Mucosa of rectum (tissue), 2 donors: ENCODE measurements around the gene OVCA2.
A peak's percentile ranks its signal among the peaks of the same experiment; 100 is the strongest.

Source experiments
- H3K27ac ChIP-seq, 2 donors: one replicate each; pipeline ENCODE4 v1.7.0; 2013; ENCODE audit warnings: inconsistent platforms in 2 of 2, low read depth in 2 of 2, low read length in 2 of 2
- H3K27me3 ChIP-seq, 2 donors: one replicate each; pipeline ENCODE4 v1.7.0; 2013; ENCODE audit warnings: low read length in 2 of 2; ENCODE audit not compliant: control insufficient read depth in 2 of 2, insufficient read depth in 2 of 2
- H3K36me3 ChIP-seq, 2 donors: one replicate each; pipeline ENCODE4 v1.7.0; 2013; ENCODE audit warnings: low read length in 2 of 2; ENCODE audit not compliant: control insufficient read depth in 2 of 2, insufficient read depth in 2 of 2
- H3K4me1 ChIP-seq, 2 donors: one replicate each; pipeline ENCODE4 v1.7.0; 2013; ENCODE audit warnings: low read length in 2 of 2, mild to moderate bottlenecking in 1 of 2; ENCODE audit not compliant: control insufficient read depth in 2 of 2, insufficient read depth in 2 of 2
- H3K4me3 ChIP-seq, 2 donors: one replicate each; pipeline ENCODE4 v1.7.0; 2013; ENCODE audit warnings: low read length in 2 of 2
- H3K9ac ChIP-seq, 2 donors: one replicate each; pipeline ENCODE4 v1.7.0; 2013; ENCODE audit warnings: low read length in 2 of 2, low read depth in 1 of 2, mild to moderate bottlenecking in 1 of 2
- H3K9me3 ChIP-seq, 2 donors: one replicate each; pipeline ENCODE4 v1.7.0; 2013; ENCODE audit warnings: low read length in 2 of 2; ENCODE audit not compliant: control insufficient read depth in 2 of 2
- donor health status: healthy.
- donor health status: Normal muscosa, but diverticular disease.

Gene OVCA2

GRCh38 chr17:2023692-2024571 lies 17.9 kb upstream of the OVCA2 start:
- peaks cover 21 to 24% of the 10 kb centered on the region in 2 donors for H3K27me3 ChIP-seq
- H3K4me3 ChIP-seq, result peak overlapping the region; percentile 17 to 41
- H3K4me1 ChIP-seq, result peaks cover 5 to 15% of the 10 kb centered on the region in 2 donors
- H3K36me3 ChIP-seq, result no peaks in the 10 kb centered on the region
- no peak overlapping the region for H3K9ac ChIP-seq
- no peaks in the 10 kb centered on the region for H3K9me3 ChIP-seq
- H3K27ac ChIP-seq, result no peak overlapping the region

- Histone ChIP-seq H3K4me3 (peak overlapping the region; percentile 41 to 53), H3K27me3 (peaks cover 19 to 24% of the 10 kb centered on the region in 2 donors), H3K36me3 (no peaks in the 10 kb centered on the region), H3K9ac (no peak overlapping the region), H3K9me3 (no peaks in the 10 kb centered on the region), H3K27ac (no peak overlapping the region), H3K4me1 (peaks cover 5 to 15% of the 10 kb centered on the region in 2 donors)
Measured at GRCh38 chr17:2024572-2025219, 17.1 kb upstream of the OVCA2 start.

DNA sequence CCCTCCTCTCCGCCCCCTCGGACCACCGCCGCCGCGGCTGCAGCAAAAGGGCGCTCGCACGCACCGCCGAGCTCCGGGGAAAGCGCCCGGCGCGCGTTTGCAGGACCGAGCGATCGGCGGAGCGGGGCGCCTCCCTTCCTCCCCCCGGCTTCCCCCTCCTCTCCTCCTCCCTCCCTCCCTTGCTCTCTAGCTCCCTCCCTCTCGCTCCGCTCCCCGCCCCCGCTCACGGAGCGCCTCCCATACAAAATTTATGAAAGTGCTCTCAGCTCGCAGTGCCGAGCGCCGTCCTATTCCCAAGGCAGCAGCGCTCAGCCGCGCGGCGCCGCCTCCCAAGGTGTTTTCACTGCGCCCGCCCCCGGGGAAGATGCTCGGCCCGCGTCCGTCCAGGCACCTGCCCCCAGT lies 16.6 kb upstream of the OVCA2 start, which contains the start of gene RTN4RL1:
RTN4RL1 (minus strand) TSS at position 115 of the 402 bp plus-strand sequence. CDS start 469 bp downstream, outside the sequence.
- no peak within 1 kb of the TSS for H3K27ac ChIP-seq
- peak within 1 kb of the TSS; percentile 41 to 53 for H3K4me3 ChIP-seq
- peaks cover 19 to 24% of the 10 kb centered on the region in 2 donors for H3K27me3 ChIP-seq
- no peak within 1 kb of the TSS for H3K9ac ChIP-seq
- H3K9me3 ChIP-seq, result no peaks in the 10 kb centered on the region
- H3K4me1 ChIP-seq, result peaks cover 7 to 15% of the 10 kb centered on the region in 2 donors
- no peaks in the 10 kb centered on the region for H3K36me3 ChIP-seq

DNA sequence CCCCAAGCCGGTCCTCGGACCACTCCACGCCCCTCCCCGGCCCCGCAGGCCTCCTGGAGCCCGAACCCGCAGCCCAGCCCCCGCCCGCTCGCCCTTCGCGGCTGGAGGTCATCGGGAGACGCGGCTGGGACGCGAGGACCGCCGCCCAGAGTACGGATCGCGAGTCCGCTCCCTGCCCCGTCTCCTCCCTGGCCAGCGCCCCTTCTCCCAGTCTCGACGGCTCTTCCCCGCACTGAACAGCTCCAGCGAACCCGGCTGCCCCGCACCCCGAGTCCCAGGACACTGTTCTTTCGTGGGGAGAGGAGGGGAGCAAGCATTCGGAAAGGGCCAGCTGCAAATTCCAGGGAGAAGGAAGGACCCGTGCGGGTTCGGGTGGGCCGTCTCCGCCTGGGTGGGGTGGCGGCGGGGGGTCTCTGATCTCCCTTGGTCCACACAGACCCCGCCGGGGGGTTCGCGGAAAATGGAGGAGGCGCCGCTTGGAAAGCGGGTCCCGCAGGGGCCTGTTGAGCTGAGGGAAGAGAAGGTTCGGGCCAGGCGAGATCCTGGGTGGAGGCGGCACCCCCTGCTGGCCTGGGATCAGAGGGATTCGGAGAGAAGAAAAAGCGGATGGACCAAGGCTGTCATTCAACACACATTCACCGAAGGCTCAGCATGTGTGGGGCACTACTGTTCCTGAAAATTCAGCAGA lies 16.1 kb upstream of the OVCA2 start:
- peaks cover 19 to 24% of the 10 kb centered on the region in 2 donors for H3K27me3 ChIP-seq
- H3K4me3 ChIP-seq, result peak overlapping the region in 1 of 2 donors; percentile 53
- H3K27ac ChIP-seq, result no peak overlapping the region

GRCh38 chr17:2027528-2028233 lies 14.1 kb upstream of the OVCA2 start:
- Histone ChIP-seq H3K4me3 (no peak overlapping the region), H3K9me3 (no peaks in the 10 kb centered on the region), H3K9ac (no peak overlapping the region), H3K27me3 (peaks cover 16 to 20% of the 10 kb centered on the region in 2 donors), H3K4me1 (peaks cover 13 to 20% of the 10 kb centered on the region in 2 donors), H3K27ac (no peak overlapping the region), H3K36me3 (no peaks in the 10 kb centered on the region)

More for the DNA sequence above, 16.1 kb upstream of the OVCA2 start:
- Histone ChIP-seq H3K36me3 (no peaks in the 10 kb centered on the region), H3K4me1 (peaks cover 10 to 17% of the 10 kb centered on the region in 2 donors), H3K9ac (no peak overlapping the region), H3K9me3 (no peaks in the 10 kb centered on the region)

- H3K36me3 ChIP-seq, result no peaks in the 10 kb centered on the region
- H3K9ac ChIP-seq, result no peak overlapping the region
- H3K27ac ChIP-seq, result no peak overlapping the region
- H3K9me3 ChIP-seq, result no peaks in the 10 kb centered on the region
- peaks cover 13 to 20% of the 10 kb centered on the region in 2 donors for H3K4me1 ChIP-seq
- no peak overlapping the region for H3K4me3 ChIP-seq
- peaks cover 12 to 19% of the 10 kb centered on the region in 2 donors for H3K27me3 ChIP-seq
Measured at GRCh38 chr17:2028234-2028614, 13.6 kb upstream of the OVCA2 start.

GRCh38 chr17:2028737-2029136 lies 13.1 kb upstream of the OVCA2 start:
- Histone ChIP-seq H3K9me3 (no peaks in the 10 kb centered on the region), H3K27ac (no peak overlapping the region), H3K36me3 (peaks cover 2 to 3% of the 10 kb centered on the region in 2 donors), H3K4me3 (no peak overlapping the region), H3K4me1 (peaks cover 13 to 20% of the 10 kb centered on the region in 2 donors), H3K27me3 (peaks cover 10 to 17% of the 10 kb centered on the region in 2 donors), H3K9ac (no peak overlapping the region)

DNA sequence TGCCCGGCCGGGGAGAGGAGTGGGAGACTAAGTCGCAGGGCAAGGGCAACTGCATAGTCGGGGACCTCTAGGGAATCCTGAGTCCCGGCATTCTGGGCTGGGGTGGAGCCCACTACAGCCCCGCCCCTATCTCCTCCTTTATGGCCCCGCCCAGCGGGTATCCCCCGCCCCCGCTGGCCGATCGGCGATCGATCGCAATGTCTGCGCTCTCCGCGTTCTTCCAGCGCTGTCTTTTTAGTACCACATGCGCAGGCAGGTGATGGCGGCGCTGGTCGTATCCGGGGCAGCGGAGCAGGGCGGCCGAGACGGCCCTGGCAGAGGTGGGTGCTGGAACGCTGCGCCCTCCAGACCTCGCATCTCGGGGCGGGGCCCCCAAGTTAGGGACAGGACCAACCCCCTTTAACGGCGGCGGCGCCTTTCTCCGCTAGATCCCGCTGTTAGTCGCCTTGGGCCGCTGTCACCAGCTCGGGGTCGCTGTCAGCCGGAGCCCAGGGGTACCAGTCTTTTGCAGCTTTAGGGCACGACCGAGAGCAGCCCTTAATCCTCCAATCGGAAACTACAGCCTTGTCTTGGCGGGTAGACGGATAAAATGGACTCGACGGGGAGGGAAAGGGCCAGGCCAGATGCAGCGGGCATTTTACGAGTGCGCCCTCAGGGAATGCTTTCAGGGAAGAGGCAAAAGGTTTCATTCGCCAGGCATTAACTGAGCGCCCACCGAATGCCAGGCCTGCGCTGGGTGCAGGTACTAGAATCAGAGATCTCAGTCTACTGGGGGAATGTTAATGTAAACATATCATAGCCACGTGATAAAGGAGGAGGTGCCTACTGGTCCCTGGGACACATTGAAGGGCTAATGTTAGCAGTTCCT lies 11.7 kb upstream of the OVCA2 start, which contains the start of gene DPH1:
DPH1 (plus strand) TSS at position 243 of the 868 bp plus-strand sequence; CDS start at position 260, 17 bp downstream.
- H3K27me3 ChIP-seq, result peaks cover 10 to 12% of the 10 kb centered on the region in 2 donors
- H3K9ac ChIP-seq, result peak within 1 kb of the TSS; percentile 66 to 83
- no peaks in the 10 kb centered on the region for H3K9me3 ChIP-seq
- H3K36me3 ChIP-seq, result peaks cover 5 to 6% of the 10 kb centered on the region in 2 donors
- peak within 1 kb of the TSS; percentile 91 to 97 for H3K4me3 ChIP-seq
- peak within 1 kb of the TSS in 1 of 2 donors; percentile 32 for H3K27ac ChIP-seq
- H3K4me1 ChIP-seq, result peaks cover 7 to 11% of the 10 kb centered on the region in 2 donors

GRCh38 chr17:2030779-2031163 lies 11.1 kb upstream of the OVCA2 start:
- H3K9me3 ChIP-seq, result no peaks in the 10 kb centered on the region
- H3K27me3 ChIP-seq, result peaks cover 8 to 9% of the 10 kb centered on the region in 2 donors
- peaks cover 5 to 9% of the 10 kb centered on the region in 2 donors for H3K4me1 ChIP-seq
- peak overlapping the region; percentile 66 to 83 for H3K9ac ChIP-seq
- peaks cover 5 to 8% of the 10 kb centered on the region in 2 donors for H3K36me3 ChIP-seq
- peak overlapping the region; percentile 91 to 97 for H3K4me3 ChIP-seq
- H3K27ac ChIP-seq, result no peak overlapping the region
